KOPT-K1 (cell line): Measurements from ENCODE around the gene WFDC5.

Experiments used
- H3K27ac ChIP-seq: fragments of 200-600 bp; sonication (generic); 2 replicates; pipeline ENCODE4 v1.5.1; 2016; ENCODE audit warnings: antibody characterized with exemption, mild to moderate bottlenecking, low read depth, low read length; ENCODE audit not compliant: poor library complexity, severe bottlenecking
- H3K36me3 ChIP-seq: fragments of 200-600 bp; sonication (generic); 2 replicates; pipeline ENCODE4 v1.5.1; 2017; ENCODE audit warnings: antibody characterized with exemption, mild to moderate bottlenecking, low read length, moderate library complexity; ENCODE audit not compliant: insufficient read depth
- H3K9me3 ChIP-seq: fragments of 200-600 bp; sonication (generic); 2 replicates; pipeline ENCODE4 v1.5.1; 2017; ENCODE audit warnings: antibody characterized with exemption, low read length, mild to moderate bottlenecking; ENCODE audit not compliant: insufficient read depth, poor library complexity, severe bottlenecking

Gene WFDC5

DNA sequence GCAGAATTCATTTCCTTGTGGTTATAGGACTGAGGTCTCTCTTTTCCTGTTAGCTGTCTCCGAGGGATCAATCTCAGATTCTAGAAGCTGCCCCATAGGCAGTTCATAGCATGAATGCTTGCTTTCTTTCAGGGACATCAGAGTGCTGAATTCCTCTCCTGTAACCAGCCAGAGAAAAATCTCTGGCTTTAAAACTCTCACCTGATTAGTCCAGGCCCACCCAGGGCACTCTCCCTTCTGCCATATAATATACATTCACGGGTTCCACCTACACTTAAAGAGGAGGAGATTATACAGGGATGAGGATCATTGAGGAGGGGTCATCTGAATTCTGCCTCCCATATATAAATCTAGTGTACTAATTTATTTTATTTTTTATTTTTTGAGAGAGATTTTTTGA lies 11.9 kb downstream of the WFDC5 start:
- H3K9me3 ChIP-seq = no peaks in the 10 kb centered on the region
- no peak overlapping the region for H3K27ac ChIP-seq
- no peaks in the 10 kb centered on the region for H3K36me3 ChIP-seq

DNA sequence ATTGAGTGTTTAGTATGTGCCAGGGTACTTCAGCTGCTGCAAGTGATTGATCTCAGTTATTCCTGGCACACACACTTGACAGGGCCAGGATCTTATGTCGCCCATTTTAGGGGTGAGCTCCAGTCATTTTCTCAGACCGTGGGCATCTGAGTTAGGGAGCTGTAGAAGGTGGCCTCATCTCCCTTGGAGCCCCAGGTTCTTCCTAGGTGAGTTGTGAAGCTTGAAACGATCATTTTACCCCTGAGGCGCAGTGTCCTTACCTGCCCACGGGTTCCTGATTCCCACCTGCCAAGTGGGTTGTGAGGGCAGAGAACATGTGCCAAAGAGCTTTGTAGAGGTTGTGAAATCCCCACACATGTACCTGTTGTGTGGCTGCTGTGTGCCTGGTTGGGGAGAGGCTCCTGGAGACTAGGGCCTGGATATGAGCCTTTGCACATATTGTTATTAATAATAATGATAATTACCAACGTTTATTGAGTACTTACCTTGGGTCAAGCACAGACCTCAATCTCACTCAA lies 13.6 kb downstream of the WFDC5 start:
- Histone ChIP-seq H3K27ac (no peak overlapping the region), H3K36me3 (no peaks in the 10 kb centered on the region), H3K9me3 (no peaks in the 10 kb centered on the region)

DNA sequence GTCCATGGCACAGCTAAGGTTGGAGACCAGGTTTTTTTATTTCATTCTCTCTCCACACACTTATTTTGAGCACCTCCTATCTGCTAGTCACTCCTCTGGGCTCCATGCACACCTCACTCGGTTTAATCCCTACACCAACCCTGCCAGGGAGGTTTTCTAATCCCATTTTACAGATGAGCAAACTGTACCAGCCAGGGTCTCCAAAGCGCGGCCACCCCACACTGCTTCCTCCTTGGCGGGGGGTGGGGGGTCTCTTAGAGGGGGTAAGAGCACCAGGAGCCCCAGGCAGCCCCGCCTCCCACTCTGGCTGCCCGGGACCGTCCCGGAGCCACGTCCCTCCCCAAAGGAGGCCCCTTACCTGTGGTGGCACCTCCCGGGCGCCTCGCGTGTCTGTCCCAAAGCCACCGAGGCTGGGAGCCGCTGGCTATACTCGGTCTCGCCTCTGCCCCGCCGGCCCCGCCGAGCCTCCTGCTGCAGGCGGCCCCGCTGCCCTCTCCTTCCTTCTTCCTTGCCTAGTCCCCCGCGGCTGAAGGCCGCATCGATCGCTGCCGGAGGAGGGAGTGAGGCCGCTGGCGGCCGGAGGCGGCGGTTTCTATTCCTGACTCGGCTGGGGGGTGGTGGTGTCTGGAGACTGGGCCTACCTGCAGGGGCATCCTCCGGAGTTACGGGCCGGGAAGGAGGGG lies 14.3 kb downstream of the WFDC5 start, which contains the start of gene KCNS1:
Gene KCNS1, minus strand, starts transcription at position 565 of the 683 bp plus-strand sequence. CDS start 1,891 bp downstream, outside the sequence.
- Histone ChIP-seq H3K9me3 (no peaks in the 10 kb centered on the region), H3K36me3 (no peaks in the 10 kb centered on the region), H3K27ac (no peak within 1 kb of the TSS)

DNA sequence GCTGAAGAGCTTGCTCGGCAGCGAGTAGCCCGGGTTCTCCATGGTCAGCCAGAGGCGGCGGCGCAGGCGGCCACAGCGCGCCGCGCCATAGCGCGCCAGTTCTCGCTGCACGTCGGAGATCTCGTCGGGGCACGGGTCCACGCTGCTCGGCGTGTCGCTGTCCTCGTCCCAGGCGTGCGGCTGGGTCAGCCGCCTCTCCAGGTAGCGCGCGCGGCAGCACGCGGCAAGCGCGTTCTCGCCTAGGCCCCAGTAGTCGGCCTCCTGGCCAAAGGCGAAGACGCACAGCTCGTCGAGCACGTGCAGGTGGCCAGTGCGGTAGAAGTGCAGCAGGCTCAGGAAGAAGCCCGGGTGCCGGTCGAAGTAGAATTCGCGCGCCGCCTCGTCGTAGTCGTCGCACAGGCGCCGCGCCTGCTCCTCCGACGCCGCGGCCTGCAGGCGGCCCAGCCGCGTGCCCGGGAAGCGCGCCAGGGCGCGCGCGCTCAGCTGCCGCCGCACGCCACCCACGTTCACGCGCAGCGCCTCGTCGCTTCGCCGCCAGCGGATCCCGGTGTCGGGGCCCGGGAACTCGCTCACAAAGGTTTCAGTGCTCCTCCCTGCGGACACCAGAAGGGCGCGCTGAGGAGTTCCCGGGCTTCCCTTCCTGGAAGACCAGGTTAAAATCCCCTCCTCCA lies 16.7 kb downstream of the WFDC5 start:
- Histone ChIP-seq H3K9me3 (no peaks in the 10 kb centered on the region), H3K36me3 (no peaks in the 10 kb centered on the region), H3K27ac (no peak overlapping the region)

DNA sequence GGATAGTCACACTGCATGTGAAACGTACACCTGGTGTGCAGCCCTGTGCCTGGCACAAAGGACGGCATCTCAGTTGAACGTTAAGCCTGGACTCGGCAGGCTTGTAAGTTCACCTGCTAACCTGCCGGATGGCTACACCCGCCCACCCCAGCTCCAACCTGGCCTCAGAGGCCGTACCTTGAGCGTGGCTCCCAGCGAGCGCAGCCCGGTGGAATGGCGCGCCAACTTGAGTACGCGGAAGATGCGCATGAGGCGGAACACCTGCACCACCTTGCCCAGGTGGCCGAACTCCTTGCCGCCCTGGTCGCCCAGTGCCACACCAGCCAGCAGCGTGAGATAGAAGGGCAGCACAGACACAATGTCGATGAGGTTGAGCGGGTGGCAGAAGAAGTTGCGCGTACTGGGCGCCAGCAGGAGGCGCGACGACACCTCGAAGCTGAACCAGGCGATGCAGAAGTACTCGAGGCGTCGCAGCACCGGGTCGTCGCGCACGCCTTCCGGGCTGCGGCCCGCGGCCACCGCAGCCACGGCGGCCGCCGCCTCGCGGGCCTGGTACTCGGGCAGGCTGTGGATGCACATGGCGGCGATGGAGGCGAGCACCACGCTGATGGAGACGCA lies 17.4 kb downstream of the WFDC5 start:
- Histone ChIP-seq H3K27ac (no peak overlapping the region), H3K36me3 (no peaks in the 10 kb centered on the region), H3K9me3 (no peaks in the 10 kb centered on the region)

DNA sequence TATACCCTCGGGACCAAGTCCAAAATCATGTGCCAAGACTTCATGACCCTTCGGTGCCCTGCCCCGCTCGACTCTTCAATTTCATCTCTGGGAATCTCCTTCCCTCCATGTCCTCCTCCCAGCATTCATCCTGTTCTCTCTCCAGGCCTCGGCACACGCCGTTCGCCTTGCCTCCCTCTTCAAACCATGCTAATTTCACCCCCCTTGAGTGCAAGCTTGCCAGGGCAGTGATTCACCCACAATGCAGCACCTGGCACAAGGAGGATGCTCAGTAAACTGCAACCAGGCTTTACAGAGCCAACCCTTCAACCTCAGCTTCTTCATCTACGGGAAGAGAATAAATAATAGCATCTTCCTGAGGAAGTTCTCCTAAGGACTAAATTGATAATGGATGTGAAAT lies 18.2 kb downstream of the WFDC5 start:
- Histone ChIP-seq H3K27ac (no peak overlapping the region), H3K36me3 (no peaks in the 10 kb centered on the region), H3K9me3 (no peaks in the 10 kb centered on the region)

DNA sequence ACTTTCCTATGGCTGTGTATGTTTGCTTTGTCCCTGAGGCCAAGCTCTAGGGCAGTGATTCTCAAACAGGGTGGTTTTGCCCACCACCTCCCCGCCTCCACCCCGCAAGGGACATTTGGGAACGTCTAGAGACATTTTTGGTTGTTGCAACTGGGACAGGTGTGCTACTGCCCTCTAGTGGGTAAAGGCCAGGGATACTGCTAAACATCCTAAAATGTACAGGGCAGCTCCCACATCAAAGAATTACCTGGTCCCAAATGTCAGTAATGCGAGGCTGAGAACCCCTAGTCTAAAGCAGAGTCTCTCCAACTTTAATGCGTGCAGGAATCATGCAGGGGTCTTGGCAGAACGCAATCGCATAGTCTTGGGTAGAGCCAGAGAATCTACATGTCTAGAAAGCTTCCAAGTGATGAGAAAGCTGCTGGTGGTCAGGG lies 19.2 kb downstream of the WFDC5 start:
- Histone ChIP-seq H3K9me3 (no peaks in the 10 kb centered on the region), H3K36me3 (no peaks in the 10 kb centered on the region), H3K27ac (no peak overlapping the region)

DNA sequence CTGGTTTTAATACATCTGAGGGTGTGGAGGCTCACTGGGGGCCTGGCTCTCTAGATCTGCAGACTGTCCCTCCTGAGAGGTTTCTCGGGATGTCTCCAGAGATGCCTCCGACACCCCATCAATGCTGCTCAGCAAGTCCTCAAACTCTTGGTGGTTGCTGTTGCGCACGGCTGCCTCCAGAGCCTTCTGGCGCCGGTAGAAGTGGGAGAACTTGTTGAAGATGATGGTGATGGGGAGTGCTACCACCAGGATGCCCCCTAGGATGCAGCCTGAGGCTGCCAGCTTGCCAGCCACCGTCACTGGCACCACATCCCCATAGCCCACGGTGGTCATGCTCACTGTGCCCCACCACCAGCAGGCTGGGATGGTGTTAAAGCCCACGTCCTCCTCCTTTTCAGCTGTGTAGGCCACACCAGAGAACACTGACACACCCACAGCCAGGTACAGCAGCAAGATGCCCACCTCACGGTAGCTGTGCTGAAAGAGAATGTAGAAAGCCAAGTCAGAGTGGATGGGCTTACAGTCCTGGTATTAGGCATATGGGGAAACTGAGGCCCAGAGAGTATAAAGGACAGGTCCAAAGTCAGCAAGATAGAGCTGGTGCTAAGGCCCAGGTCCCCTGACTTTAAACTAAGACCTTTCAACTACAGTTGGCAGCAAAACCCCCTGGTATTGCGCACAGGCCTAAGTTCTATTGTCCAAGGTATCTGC lies 20.0 kb downstream of the WFDC5 start:
- H3K36me3 ChIP-seq = no peaks in the 10 kb centered on the region
- no peaks in the 10 kb centered on the region for H3K9me3 ChIP-seq
- H3K27ac ChIP-seq = no peak overlapping the region

DNA sequence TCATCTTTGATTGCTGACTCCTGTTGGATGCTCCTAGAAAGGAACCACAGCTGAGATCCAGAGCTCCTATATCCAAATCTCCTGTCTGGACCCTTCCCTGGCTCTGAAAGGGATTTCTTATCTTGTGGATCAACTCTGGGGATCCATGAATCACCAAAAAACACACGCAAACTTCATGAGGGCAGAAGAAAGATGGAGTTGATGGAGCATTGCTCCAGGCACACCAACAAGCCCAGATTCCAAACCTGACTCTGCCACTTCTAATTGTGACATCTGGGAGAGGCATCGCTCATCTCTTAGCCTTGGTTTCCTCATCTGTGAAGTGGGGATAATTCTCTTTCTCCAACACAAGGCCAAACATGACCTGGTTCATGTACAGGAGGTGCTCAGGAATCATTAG lies 20.8 kb downstream of the WFDC5 start:
- Histone ChIP-seq H3K27ac (no peak overlapping the region), H3K36me3 (no peaks in the 10 kb centered on the region)

DNA sequence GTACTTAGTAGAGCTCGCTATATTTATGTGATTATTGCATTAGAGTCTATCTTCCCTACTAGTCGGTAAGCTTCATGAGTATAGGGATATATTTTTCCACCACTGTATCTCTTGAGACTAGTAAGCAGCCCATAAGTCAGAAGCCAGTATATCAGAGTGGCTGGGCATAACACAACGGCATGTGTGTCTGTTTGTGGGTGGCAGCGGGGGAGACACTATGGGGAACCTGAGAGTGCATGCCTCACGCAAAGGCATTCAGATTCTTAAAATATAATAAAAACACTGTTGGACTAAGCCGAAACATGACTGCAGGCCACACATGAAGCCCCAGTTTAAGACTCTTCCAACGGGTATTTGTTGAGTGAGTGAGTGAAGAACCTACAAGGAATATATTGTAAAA lies 22.1 kb downstream of the WFDC5 start:
- H3K36me3 ChIP-seq = no peaks in the 10 kb centered on the region
- H3K9me3 ChIP-seq = no peaks in the 10 kb centered on the region
- no peak overlapping the region for H3K27ac ChIP-seq

More for the DNA sequence above, 20.8 kb downstream of the WFDC5 start:
- H3K9me3 ChIP-seq = no peaks in the 10 kb centered on the region

DNA sequence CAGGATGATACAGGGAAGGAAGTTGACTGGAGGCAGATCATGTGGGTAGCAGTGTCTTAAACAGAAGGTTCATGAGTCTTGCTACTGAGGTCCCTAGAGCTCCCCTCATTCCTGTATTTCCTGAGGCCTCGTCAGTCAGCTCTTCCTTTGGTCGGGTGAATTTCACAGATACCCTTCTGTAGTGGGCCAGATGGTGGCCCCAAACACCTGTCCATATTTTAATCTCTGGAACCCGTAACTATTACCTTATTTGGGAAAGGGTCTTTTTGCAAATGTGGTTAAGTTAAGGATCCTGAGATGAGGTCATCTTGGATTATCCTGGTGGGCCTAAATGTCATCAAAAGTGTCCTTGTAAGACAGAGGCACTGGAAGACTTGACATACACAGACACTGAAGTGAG lies 23.6 kb downstream of the WFDC5 start:
- Histone ChIP-seq H3K9me3 (no peaks in the 10 kb centered on the region), H3K36me3 (peaks cover 3% of the 10 kb centered on the region; the same call in 1 of the 2 replicates), H3K27ac (no peak overlapping the region)

DNA sequence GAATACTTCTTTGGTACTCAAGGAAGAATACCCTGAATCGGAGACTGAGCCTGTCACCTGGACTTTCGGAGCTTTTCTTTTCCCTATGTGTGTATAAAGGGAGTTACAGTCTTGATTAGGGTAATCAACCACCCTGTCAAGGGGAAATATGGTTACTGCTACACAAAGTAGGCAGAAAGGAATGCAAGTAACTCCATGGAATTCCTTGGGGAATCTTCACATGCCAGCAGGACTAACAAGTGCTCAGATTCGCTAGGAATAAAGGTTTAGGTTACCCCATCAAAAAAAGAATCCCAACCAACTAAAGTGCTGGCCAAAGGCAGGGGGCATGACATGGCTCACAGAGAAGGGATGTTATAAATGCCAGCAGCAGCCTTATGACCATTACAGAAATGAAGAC lies 24.5 kb downstream of the WFDC5 start:
- H3K36me3 ChIP-seq = peaks cover 11% of the 10 kb centered on the region; the same call in 1 of the 2 replicates
- H3K9me3 ChIP-seq = no peaks in the 10 kb centered on the region
- no peak overlapping the region for H3K27ac ChIP-seq

DNA sequence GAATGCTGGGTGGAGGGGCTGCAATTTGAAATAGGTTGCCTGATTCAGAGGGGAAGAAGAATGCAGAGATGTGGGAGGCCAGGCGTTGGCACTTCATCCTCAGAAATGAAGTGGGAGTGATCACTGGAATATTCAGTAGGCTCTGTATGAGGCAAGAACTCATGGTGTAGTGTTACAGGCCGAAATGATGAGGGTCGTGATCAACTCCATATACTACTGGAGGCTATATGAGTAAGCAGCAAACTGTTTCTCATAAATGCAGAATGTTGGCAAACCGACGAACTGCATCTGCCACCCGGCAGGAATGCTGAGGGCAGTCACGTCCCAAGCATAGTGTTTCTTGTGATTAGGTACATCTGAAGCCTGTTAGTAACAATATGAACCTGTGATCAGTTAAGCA lies 26.7 kb downstream of the WFDC5 start:
- no peaks in the 10 kb centered on the region for H3K9me3 ChIP-seq
- H3K27ac ChIP-seq = no peak overlapping the region
- peaks cover 15% of the 10 kb centered on the region for H3K36me3 ChIP-seq

DNA sequence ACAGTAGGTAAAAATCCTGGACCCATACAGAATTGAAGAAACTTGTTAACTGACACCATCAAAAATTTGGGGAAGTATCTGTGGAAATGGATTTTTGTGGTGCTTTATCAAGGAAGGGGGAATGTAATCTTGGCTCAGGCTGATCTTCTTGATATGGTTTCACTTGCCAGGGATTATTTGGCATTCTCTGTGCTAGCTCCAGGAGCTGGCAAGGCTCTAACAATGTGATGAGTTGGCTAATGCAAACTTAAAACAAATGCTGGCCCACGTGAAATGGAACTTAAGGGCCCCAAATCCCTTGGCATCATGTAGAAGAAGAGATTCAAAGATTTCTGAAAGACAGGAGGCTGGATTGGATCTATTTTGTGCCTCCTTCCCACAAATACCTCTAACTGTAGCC lies 27.2 kb downstream of the WFDC5 start:
- Histone ChIP-seq H3K27ac (no peak overlapping the region), H3K36me3 (peaks cover 19% of the 10 kb centered on the region), H3K9me3 (peaks cover under 1% of the 10 kb centered on the region)
